H1 (cell line): Measurements from ENCODE around the gene DLX4. TPM values are rescaled to one million over a fixed set of nuclear protein-coding genes. Genes with fewer than 3 reads are reported as not detected.

Source experiments
- CREB1 ChIP-seq: IDR thresholded peaks from 2 replicates; pipeline ENCODE4 v1.6.1; 2012; ENCODE audit warnings: inconsistent platforms
- GABPA ChIP-seq: IDR thresholded peaks from 2 replicates; pipeline ENCODE4 v1.6.1; 2011; ENCODE audit warnings: mild to moderate bottlenecking, low read length, moderate library complexity, borderline replicate concordance; ENCODE audit not compliant: insufficient read depth
- polyA plus RNA-seq, 7 experiments: library from polyadenylated mRNA; depleted of rRNA in 3 of 7; stranded (reverse) in 5 of 7; unstranded in 2 of 7; fragments of >200 nt in 5 of 7; fragments of 200-250 nt in 2 of 7; gene quantifications; 1 replicate in 5 of 7; 2 replicates in 1 of 7; 4 replicates in 1 of 7; pipeline versions ENCODE4 v1.2.1 to v1.2.3, GENCODE V29; 2011 to 2013; ENCODE audit warnings: missing spikeins in 2 of 7, mixed read lengths in 2 of 7
- total RNA-seq: library from RNA; stranded (reverse); fragmentation: NEBNext Ultra II Directional; extraction: Animal tissue kit (Norgen Biotek cat#: 25700); gene quantifications from 2 replicates; pipeline ENCODE4 v1.2.1, GENCODE V29; 2021

DLX4 gene
- total and polyA plus RNA-seq, 2 of the 8 experiments (the other 6 are each of a cell fraction or from before 2014, with no cell fraction given), result 0.67 to 0.80 TPM

- no peak for TF ChIP-seq GABPA
- TF ChIP-seq CREB1, result no peak
Measured at GRCh38 chr17:49928837-49929475, 40.0 kb upstream of the DLX4 start (continued).
